ENCODE data around the gene CD40LG.

Gene CD40LG

DNA sequence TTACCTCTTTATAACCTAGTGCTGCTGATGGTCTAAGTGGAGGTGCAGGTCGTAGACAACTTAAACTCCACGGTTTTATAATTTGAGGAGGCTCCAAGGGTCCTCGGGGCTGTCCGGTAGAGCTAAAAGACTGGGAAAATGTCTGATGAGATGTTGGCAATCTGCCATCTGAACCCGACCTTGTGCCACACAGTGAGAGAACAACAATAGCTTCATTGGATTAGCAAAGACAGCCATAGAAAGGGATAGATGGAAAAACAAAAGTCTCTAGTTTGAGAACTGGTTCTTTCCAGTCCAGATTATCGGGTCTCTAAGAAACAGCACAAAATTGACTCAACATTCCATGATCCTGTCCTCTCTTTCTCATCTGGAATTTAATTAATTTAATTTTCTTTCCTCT is 31.6 kb downstream of the CD40LG start:
- no peaks in the 10 kb centered on the region for H3K36me3 ChIP-seq (ENCODE audit: control insufficient read depth, insufficient read depth, low read length)
- H3K9me3 ChIP-seq (ENCODE audit: control insufficient read depth, insufficient read depth, low read length), result peaks cover 5% of the 10 kb centered on the region
- no peaks in the 10 kb centered on the region for H3K27me3 ChIP-seq (ENCODE audit: control insufficient read depth, insufficient read depth, low read length)
- no peak overlapping the region for H3K4me3 ChIP-seq (ENCODE audit: low read depth, low read length)
- no peaks in the 10 kb centered on the region for H3K4me1 ChIP-seq (ENCODE audit: control insufficient read depth, insufficient read depth, low read length)
- no peak overlapping the region for H3K9ac ChIP-seq (ENCODE audit: low read depth, low read length)

DNA sequence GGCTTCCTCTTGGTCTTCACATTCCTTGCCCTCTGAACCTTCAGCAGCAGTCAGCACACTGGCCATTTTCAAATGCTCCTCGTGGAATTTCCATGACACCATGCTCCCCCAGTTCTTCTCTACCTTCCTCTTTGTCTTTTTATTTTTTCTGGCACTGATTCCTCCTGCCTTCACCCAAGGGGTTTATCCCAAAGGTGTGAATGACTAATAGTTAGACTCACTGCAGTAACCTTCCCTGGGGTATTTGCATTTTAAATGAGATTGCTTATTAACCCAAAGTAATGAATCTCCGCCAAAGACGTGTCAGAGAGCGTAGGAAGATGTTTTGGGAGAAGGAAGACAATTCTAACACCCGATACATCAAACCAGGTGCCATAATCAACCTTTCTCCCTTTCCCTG is 36.2 kb downstream of the CD40LG start:
- Histone ChIP-seq H3K4me3 (ENCODE audit: low read depth, low read length) (no peak overlapping the region), H3K9me3 (ENCODE audit: control insufficient read depth, insufficient read depth, low read length) (peaks cover 5% of the 10 kb centered on the region), H3K4me1 (ENCODE audit: control insufficient read depth, insufficient read depth, low read length) (no peaks in the 10 kb centered on the region), H3K36me3 (ENCODE audit: control insufficient read depth, insufficient read depth, low read length) (no peaks in the 10 kb centered on the region), H3K9ac (ENCODE audit: low read depth, low read length) (no peak overlapping the region), H3K27me3 (ENCODE audit: control insufficient read depth, insufficient read depth, low read length) (no peaks in the 10 kb centered on the region)

DNA sequence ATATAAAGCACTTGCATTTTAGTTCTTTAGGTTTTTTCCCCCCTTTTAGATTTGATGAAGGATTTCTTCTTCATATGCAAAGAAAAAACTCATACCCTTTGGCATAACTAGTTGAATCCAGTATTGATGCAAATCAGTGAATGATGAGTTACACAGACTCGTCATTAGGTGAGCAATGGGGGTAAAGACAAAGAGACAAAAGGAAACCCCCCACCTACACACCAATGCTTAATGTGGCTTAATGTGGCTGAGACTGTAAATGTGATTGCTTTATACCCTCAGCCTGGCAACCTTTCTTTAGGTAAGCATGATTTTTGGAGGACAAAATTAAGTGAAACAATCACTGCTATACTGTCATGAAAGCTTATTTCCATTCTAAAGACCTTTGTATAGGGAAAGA is 39.5 kb downstream of the CD40LG start:
- Histone ChIP-seq H3K4me1 (ENCODE audit: control insufficient read depth, insufficient read depth, low read length) (no peaks in the 10 kb centered on the region), H3K9me3 (ENCODE audit: control insufficient read depth, insufficient read depth, low read length) (no peaks in the 10 kb centered on the region), H3K9ac (ENCODE audit: low read depth, low read length) (no peak overlapping the region), H3K4me3 (ENCODE audit: low read depth, low read length) (no peak overlapping the region), H3K27me3 (ENCODE audit: control insufficient read depth, insufficient read depth, low read length) (no peaks in the 10 kb centered on the region), H3K36me3 (ENCODE audit: control insufficient read depth, insufficient read depth, low read length) (no peaks in the 10 kb centered on the region)

DNA sequence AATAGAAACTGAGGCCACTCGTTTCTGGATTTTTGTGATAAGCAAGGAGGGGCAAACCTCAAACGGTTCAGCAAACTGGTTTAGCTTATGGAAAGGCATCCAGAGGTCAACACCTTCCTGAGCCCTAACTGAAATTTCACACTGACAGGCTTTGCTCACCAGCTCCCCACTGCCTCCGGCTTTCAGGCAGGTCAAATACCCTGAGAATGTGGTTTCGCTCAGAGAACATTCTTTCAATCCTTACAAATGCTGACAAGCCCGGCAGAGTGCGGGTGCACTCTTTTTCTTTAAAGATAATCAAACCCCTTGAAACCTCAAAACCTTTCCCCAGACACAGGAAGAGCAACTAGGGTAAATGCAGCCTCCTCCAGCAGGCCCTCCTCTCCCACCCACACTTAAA is 41.5 kb downstream of the CD40LG start:
- no peaks in the 10 kb centered on the region for H3K36me3 ChIP-seq (ENCODE audit: control insufficient read depth, insufficient read depth, low read length)
- no peaks in the 10 kb centered on the region for H3K27me3 ChIP-seq (ENCODE audit: control insufficient read depth, insufficient read depth, low read length)
- no peak overlapping the region for H3K4me3 ChIP-seq (ENCODE audit: low read depth, low read length)
- no peaks in the 10 kb centered on the region for H3K9me3 ChIP-seq (ENCODE audit: control insufficient read depth, insufficient read depth, low read length)
- no peak overlapping the region for H3K9ac ChIP-seq (ENCODE audit: low read depth, low read length)
- no peaks in the 10 kb centered on the region for H3K4me1 ChIP-seq (ENCODE audit: control insufficient read depth, insufficient read depth, low read length)

DNA sequence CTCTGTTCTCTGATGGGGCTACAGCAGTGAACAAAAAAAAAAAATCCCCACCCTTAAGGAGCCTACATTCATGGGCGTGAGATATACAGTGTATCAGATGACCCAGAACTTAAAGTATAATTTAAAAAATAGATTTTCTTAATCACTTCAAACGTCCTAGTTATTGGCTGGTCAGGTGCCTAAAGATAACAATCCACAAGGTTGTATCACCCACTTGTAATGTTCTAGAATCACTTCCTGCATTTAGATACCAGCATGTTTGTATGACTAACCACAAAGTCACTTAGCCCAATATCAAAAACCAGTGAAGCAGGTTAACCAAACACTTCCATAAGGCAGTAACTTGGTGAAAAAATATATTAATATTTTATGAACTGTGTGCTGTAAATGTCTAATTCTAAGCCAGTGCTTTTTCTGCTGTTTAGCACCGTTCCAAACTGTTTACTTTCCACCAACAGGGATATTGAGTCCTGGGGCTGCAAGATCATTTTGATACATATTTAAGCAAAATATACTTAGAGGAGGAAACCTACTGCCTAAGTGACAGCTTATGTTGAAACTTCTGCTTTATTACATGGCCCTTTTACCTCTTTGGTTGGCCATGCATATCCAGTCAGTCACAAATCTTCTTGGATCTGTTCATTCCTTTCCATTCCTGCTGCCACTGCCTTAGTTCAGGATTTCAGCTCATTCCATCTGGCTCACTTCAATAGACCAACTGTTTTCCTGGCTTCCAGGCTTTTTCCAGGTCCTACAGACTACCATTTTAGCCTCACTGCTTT is 43.3 kb downstream of the CD40LG start:
- Histone ChIP-seq H3K9ac (ENCODE audit: low read depth, low read length) (no peak overlapping the region), H3K4me3 (ENCODE audit: low read depth, low read length) (no peak overlapping the region), H3K4me1 (ENCODE audit: control insufficient read depth, insufficient read depth, low read length) (no peaks in the 10 kb centered on the region), H3K36me3 (ENCODE audit: control insufficient read depth, insufficient read depth, low read length) (no peaks in the 10 kb centered on the region), H3K9me3 (ENCODE audit: control insufficient read depth, insufficient read depth, low read length) (no peaks in the 10 kb centered on the region), H3K27me3 (ENCODE audit: control insufficient read depth, insufficient read depth, low read length) (no peaks in the 10 kb centered on the region)

DNA sequence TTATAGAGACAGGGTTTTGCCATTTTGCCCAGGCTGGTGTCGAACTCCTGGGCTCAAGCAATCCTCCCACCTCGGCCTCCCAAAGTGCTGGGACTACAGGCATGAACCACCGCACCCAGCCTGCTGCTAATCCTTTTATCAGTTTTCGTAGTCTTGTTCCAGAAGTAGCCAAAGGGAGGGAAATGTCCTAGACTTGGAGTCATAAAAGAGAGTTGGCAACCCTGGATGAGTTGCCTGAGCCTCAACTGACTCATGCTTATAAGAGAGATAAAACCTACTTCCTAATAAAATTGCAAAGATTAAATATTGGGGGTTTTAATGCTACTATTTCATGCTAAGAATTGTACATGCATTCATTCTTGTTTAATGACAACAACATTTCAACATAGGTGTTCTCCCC is 44.3 kb downstream of the CD40LG start:
- Histone ChIP-seq H3K36me3 (ENCODE audit: control insufficient read depth, insufficient read depth, low read length) (no peaks in the 10 kb centered on the region), H3K9ac (ENCODE audit: low read depth, low read length) (no peak overlapping the region), H3K27me3 (ENCODE audit: control insufficient read depth, insufficient read depth, low read length) (no peaks in the 10 kb centered on the region), H3K9me3 (ENCODE audit: control insufficient read depth, insufficient read depth, low read length) (no peaks in the 10 kb centered on the region), H3K4me3 (ENCODE audit: low read depth, low read length) (no peak overlapping the region), H3K4me1 (ENCODE audit: control insufficient read depth, insufficient read depth, low read length) (no peaks in the 10 kb centered on the region)

DNA sequence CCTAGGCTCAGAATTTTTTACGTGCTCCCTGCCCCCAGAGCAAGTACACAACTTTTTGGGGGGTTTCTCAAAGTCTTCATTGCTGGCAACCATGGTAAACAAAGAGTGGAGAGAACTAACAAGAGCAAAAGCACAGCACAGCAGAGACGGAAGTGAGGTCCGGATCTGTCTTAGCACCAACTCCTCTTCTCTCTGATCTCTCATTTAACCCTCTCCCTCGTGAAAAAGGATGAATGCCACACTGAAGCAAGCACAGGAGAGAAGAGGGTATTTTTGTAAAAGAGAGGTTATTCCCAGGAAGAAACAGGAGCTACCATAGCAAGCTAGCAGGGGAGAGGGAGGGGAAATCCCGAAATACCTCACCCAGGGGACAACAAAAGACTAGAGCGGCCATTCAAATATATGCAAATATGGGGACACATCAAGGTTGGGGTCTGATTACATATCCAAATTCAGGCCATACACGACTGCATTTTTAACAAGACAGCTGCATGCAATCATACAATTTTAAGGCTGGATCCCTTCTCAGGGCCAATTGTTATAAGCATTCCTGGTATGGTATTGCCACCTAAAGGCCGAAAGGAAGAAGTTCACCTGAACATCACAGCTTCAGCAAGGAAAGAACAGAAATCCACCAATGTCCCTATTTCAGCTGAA is 46.6 kb downstream of the CD40LG start:
- H3K9ac ChIP-seq (ENCODE audit: low read depth, low read length), result no peak overlapping the region
- no peaks in the 10 kb centered on the region for H3K36me3 ChIP-seq (ENCODE audit: control insufficient read depth, insufficient read depth, low read length)
- no peaks in the 10 kb centered on the region for H3K27me3 ChIP-seq (ENCODE audit: control insufficient read depth, insufficient read depth, low read length)
- no peaks in the 10 kb centered on the region for H3K4me1 ChIP-seq (ENCODE audit: control insufficient read depth, insufficient read depth, low read length)
- H3K4me3 ChIP-seq (ENCODE audit: low read depth, low read length), result no peak overlapping the region
- H3K9me3 ChIP-seq (ENCODE audit: control insufficient read depth, insufficient read depth, low read length), result no peaks in the 10 kb centered on the region

DNA sequence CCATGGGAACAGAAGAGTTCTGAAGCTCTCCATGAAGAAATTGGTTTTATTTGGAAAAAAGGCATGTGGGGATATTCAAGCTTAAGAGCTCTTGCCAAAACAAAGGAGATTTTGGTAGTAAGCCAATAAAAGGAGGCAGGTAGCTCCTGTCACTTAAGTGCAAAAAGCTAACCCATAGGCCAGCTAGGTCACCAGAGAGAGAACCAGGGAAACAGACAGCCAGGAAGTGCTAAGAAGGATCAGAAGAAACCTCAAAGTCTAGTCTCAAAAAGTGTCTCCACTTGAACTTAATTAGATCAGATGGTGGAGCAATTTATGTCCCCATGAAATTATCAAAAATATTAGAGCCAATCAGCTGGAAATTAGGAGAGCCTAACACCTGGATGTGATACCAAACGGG is 49.2 kb downstream of the CD40LG start:
- H3K27me3 ChIP-seq (ENCODE audit: control insufficient read depth, insufficient read depth, low read length), result no peaks in the 10 kb centered on the region
- H3K36me3 ChIP-seq (ENCODE audit: control insufficient read depth, insufficient read depth, low read length), result no peaks in the 10 kb centered on the region
- H3K4me3 ChIP-seq (ENCODE audit: low read depth, low read length), result no peak overlapping the region
- H3K4me1 ChIP-seq (ENCODE audit: control insufficient read depth, insufficient read depth, low read length), result no peaks in the 10 kb centered on the region
- no peaks in the 10 kb centered on the region for H3K9me3 ChIP-seq (ENCODE audit: control insufficient read depth, insufficient read depth, low read length)
- no peak overlapping the region for H3K9ac ChIP-seq (ENCODE audit: low read depth, low read length)

DNA sequence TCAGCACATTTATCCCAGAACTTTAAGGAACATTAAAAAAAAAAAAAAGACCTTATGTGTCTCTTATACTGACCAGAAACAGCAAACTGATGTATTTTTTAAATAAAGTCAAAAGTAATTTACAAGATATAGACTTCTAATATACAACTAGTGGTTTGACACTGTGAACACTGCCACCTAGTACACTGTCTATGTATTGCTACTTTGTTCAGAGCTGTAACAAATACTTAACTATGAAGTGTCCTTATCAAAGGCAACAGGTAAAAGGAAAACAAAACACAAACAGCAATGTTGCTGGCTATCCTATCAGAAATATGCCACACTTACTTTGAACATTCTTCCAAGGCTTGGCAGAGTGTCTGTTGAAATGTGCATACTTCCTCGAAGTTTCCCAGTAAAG is 60.4 kb downstream of the CD40LG start:
- no peaks in the 10 kb centered on the region for H3K4me1 ChIP-seq (ENCODE audit: control insufficient read depth, insufficient read depth, low read length)
- H3K36me3 ChIP-seq (ENCODE audit: control insufficient read depth, insufficient read depth, low read length), result peaks cover 2% of the 10 kb centered on the region
- H3K9ac ChIP-seq (ENCODE audit: low read depth, low read length), result no peak overlapping the region
- no peaks in the 10 kb centered on the region for H3K9me3 ChIP-seq (ENCODE audit: control insufficient read depth, insufficient read depth, low read length)
- H3K4me3 ChIP-seq (ENCODE audit: low read depth, low read length), result no peak overlapping the region
- no peaks in the 10 kb centered on the region for H3K27me3 ChIP-seq (ENCODE audit: control insufficient read depth, insufficient read depth, low read length)
